Progenitor cell of endocrine pancreas (in vitro differentiated cells): Measurements from ENCODE around the gene MAP4. TPM values are rescaled to one million over a fixed set of nuclear protein-coding genes. Genes with fewer than 3 reads are reported as not detected.

Experiments
- DNase-seq: peaks from one replicate; pipeline ENCODE4 v3.0.0; 2021; ENCODE audit warnings: low spot score; ENCODE audit not compliant: unreplicated experiment
- H3K27ac Mint-ChIP-seq: 2 replicates; pipeline ENCODE4 v1.8.0; 2021; ENCODE audit warnings: mild to moderate bottlenecking, moderate library complexity, mixed read lengths
- H3K27me3 Mint-ChIP-seq: 2 replicates; pipeline ENCODE4 v1.8.0; 2021; ENCODE audit warnings: mixed read lengths
- H3K36me3 Mint-ChIP-seq: 2 replicates; pipeline ENCODE4 v1.8.0; 2022; ENCODE audit warnings: mixed read lengths; ENCODE audit not compliant: insufficient read depth
- H3K4me1 Mint-ChIP-seq: 2 replicates; pipeline ENCODE4 v1.8.0; 2021; ENCODE audit warnings: low read depth, mixed read lengths
- H3K4me3 Mint-ChIP-seq: 2 replicates; pipeline ENCODE4 v1.8.0; 2021; ENCODE audit warnings: low read depth, mild to moderate bottlenecking, moderate library complexity, mixed read lengths
- H3K9me3 Mint-ChIP-seq: 2 replicates; pipeline ENCODE4 v1.8.0; 2021; ENCODE audit warnings: low read depth, mixed read lengths
- CTCF ChIP-seq: fragments of 200-600 bp; sonication (generic); IDR thresholded peaks from one replicate; pipeline ENCODE4 v1.5.0; 2021; ENCODE audit warnings: antibody characterized with exemption, mild to moderate bottlenecking; ENCODE audit not compliant: unreplicated experiment
- total RNA-seq: library from RNA; stranded (reverse); gene quantifications from 2 replicates; pipeline ENCODE4 v1.2.1, GENCODE V29; 2021

The MAP4 gene
- total RNA-seq, 1 donor from 2014 or later = 121 TPM

- H3K27me3 Mint-ChIP-seq = no peaks in the 10 kb centered on the region
- H3K27ac Mint-ChIP-seq = no peak overlapping the region
- TF ChIP-seq CTCF = no peak
- DNase-seq = no peak
- H3K36me3 Mint-ChIP-seq = peaks cover 16% of the 10 kb centered on the region
- H3K4me1 Mint-ChIP-seq = peaks cover 10% of the 10 kb centered on the region
- H3K4me3 Mint-ChIP-seq = no peak overlapping the region
- H3K9me3 Mint-ChIP-seq = no peaks in the 10 kb centered on the region
Observed at GRCh38 chr3:47964740-47965139, 51.5 kb downstream of the MAP4 start.

- no peak for DNase-seq
- peak overlapping the region; percentile 35 for H3K27ac Mint-ChIP-seq
- TF ChIP-seq CTCF = no peak
- no peaks in the 10 kb centered on the region for H3K27me3 Mint-ChIP-seq
- H3K9me3 Mint-ChIP-seq = no peaks in the 10 kb centered on the region
- peaks cover 10% of the 10 kb centered on the region for H3K4me1 Mint-ChIP-seq
- peaks cover 14% of the 10 kb centered on the region for H3K36me3 Mint-ChIP-seq
- H3K4me3 Mint-ChIP-seq = no peak overlapping the region
Observed at GRCh38 chr3:47961815-47962606, 54.2 kb downstream of the MAP4 start.

GRCh38 chr3:47961036-47961435, 55.2 kb downstream of the MAP4 start:
- Mint-ChIP-seq H3K27ac (no peak overlapping the region), H3K27me3 (no peaks in the 10 kb centered on the region), H3K36me3 (peaks cover 11% of the 10 kb centered on the region), H3K4me3 (no peak overlapping the region), H3K9me3 (no peaks in the 10 kb centered on the region), H3K4me1 (peaks cover 10% of the 10 kb centered on the region)
- no peak for TF ChIP-seq CTCF
- DNase-seq = no peak

GRCh38 chr3:47956521-47956920, 59.7 kb downstream of the MAP4 start:
- no peak overlapping the region for H3K27ac Mint-ChIP-seq
- no peaks in the 10 kb centered on the region for H3K27me3 Mint-ChIP-seq
- no peaks in the 10 kb centered on the region for H3K9me3 Mint-ChIP-seq
- H3K36me3 Mint-ChIP-seq = peaks cover 4% of the 10 kb centered on the region
- no peak for DNase-seq
- H3K4me1 Mint-ChIP-seq = peaks cover 12% of the 10 kb centered on the region
- no peak for TF ChIP-seq CTCF
- H3K4me3 Mint-ChIP-seq = no peak overlapping the region

- TF ChIP-seq CTCF = no peak
- H3K4me1 Mint-ChIP-seq = peaks cover 23% of the 10 kb centered on the region
- no peaks in the 10 kb centered on the region for H3K27me3 Mint-ChIP-seq
- no peak for DNase-seq
- no peaks in the 10 kb centered on the region for H3K9me3 Mint-ChIP-seq
- H3K4me3 Mint-ChIP-seq = no peak overlapping the region
- peak overlapping the region; percentile 79 for H3K27ac Mint-ChIP-seq
- peaks cover 4% of the 10 kb centered on the region for H3K36me3 Mint-ChIP-seq
Observed at GRCh38 chr3:47954567-47954966, 61.6 kb downstream of the MAP4 start.
